ENCODE data around the gene IGFBP4.

IGFBP4 gene

DNA sequence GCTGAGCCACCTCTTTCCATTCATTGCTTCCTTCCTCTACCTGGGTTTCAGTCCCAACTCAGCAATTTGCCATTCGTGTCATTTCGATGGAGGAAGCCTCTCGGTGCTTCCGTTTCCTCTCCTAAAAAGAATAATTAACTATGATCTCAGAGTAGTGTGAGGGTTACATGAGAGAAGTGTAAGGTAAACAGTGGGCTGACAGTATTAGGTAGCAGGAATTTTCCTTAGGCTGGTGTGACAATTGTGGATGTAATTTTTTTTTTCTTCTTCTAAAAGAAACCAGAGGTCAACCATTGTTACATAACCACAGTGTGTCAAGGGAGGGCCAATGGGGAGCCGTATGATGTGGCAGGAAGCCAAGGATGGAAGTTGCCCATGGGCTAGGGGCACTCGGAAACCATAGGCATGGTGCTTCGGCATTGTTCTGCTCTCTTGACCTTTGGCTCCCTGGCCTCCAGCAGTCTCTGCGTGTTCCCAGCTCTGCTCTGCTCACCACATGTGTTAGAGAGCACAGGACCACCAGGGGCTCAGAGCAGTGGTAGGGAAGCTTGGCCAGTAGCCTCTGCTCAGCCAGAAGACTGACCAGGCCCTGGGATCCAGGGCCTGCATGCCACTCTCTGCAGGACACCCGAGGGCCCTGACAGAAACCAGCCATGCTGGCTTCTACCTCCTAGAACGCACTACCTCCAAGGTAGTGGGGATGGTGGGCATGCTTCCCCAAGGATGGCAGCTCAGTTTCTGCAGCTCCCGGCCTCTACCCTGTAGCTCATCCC is 23.5 kb upstream of the IGFBP4 start:
- ChIA-PET POLR2A (interaction anchor here (1.0 kb wide), 1 partner anchor 24 kb away, joined by 3 read pairs; no protein-coding TSS in a partner anchor), CTCF (interaction anchor here (0.6 kb wide), 1 partner anchor 935 kb away, joined by 5 read pairs; no protein-coding TSS in a partner anchor)
- TF ChIP-seq BHLHE40 (IDR thresholded peaks at IDR 0.05; ENCODE audit: borderline replicate concordance) (no peak), L3MBTL2 (conservative IDR thresholded peaks at IDR 0.05) (no peak), TARDBP (IDR thresholded peaks at IDR 0.05) (no peak), FOXK2 (IDR thresholded peaks at IDR 0.05) (no peak), FOXM1 (IDR thresholded peaks at IDR 0.05; ENCODE audit: borderline replicate concordance) (no peak), NFRKB (IDR thresholded peaks at IDR 0.05) (no peak), FOXA1 (IDR thresholded peaks at IDR 0.05) (no peak), LEF1 (IDR thresholded peaks at IDR 0.05; ENCODE audit: borderline replicate concordance) (no peak), ELF4 (IDR thresholded peaks at IDR 0.05) (no peak), ZNF384 (IDR thresholded peaks at IDR 0.05) (no peak), CTBP1 (IDR thresholded peaks at IDR 0.05; ENCODE audit: borderline replicate concordance) (no peak)
- no peak for DNase-seq (ENCODE audit: extremely low spot score)

DNA sequence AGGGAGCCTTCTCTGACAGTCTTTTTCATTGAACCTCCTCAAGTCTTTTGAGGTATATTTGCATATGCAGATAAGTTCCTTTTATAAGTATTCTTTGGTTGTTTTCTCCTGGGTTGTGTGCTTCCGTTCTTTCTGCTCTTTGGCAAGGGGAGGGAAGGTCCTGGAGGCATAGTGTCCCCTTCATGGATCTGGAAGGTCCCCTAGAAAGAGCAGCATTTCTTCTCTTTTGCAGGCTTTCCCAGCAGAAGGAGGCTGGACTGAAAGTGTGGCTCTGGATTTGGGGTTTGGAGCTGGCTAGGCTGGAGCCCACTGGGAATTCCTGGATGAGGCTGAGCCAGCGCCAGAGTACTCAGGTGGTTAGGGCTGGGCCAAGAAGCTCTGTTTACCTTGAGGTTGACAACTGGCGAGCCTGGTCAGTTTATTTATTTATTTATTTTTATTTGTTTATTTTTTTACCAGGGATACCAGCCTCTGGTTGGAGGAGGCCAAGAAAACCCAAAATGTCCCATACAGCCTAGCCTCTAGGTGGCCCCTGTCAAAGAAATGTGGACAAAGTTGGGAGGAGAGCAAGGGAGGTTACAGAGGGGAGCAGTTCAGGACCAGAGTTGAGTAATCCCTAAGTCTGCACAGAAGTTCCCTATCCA is 20.1 kb upstream of the IGFBP4 start:
- ChIA-PET POLR2A (no interaction called here), CTCF (interaction anchor here (0.9 to 1.2 kb wide), 3 partner anchors 8 to 109 kb away, joined by 3 to 4 read pairs (median 4); no protein-coding TSS in a partner anchor)
- TF ChIP-seq L3MBTL2 (conservative IDR thresholded peaks at IDR 0.05) (no peak), ZNF384 (IDR thresholded peaks at IDR 0.05) (no peak), BHLHE40 (IDR thresholded peaks at IDR 0.05; ENCODE audit: borderline replicate concordance) (no peak), LEF1 (IDR thresholded peaks at IDR 0.05; ENCODE audit: borderline replicate concordance) (no peak), ELF4 (IDR thresholded peaks at IDR 0.05) (no peak), SUZ12 (IDR thresholded peaks at IDR 0.05) (no peak), HDGF (IDR thresholded peaks at IDR 0.05; ENCODE audit: borderline replicate concordance) (no peak), TARDBP (IDR thresholded peaks at IDR 0.05) (no peak), CTBP1 (IDR thresholded peaks at IDR 0.05; ENCODE audit: borderline replicate concordance) (no peak), NFRKB (IDR thresholded peaks at IDR 0.05) (no peak), FOXK2 (IDR thresholded peaks at IDR 0.05) (no peak), FOXA1 (IDR thresholded peaks at IDR 0.05) (no peak), ARNT (IDR thresholded peaks at IDR 0.05) (no peak), SP1 (IDR thresholded peaks at IDR 0.05) (no peak), FOXM1 (IDR thresholded peaks at IDR 0.05; ENCODE audit: borderline replicate concordance) (no peak)
- TF ChIP-seq, protein P1, sequence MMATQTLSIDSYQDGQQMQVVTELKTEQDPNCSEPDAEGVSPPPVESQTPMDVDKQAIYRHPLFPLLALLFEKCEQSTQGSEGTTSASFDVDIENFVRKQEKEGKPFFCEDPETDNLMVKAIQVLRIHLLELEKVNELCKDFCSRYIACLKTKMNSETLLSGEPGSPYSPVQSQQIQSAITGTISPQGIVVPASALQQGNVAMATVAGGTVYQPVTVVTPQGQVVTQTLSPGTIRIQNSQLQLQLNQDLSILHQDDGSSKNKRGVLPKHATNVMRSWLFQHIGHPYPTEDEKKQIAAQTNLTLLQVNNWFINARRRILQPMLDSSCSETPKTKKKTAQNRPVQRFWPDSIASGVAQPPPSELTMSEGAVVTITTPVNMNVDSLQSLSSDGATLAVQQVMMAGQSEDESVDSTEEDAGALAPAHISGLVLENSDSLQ (IDR thresholded peaks at IDR 0.05) = no peak
- no peak for DNase-seq (ENCODE audit: extremely low spot score)

DNA sequence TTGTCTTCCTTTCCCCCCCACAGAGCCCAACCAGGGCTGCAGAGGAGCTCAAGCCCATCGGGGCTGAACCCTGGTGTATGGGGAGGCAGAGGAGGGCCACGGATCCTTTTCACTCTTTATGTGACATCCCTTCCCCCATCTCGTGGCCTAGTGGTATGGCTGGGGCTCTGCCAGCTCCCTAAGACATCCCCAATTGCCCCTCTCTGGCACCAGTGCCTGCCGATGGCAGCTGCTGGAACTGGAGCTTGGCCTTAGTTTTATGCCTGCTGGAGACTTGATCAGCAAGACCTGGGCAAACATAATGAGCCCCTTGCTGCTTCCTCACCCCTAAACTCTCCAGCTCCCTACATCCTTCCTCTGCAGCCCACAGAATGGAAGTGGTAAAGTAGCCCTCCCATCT is 17.5 kb upstream of the IGFBP4 start:
- CTCF ChIA-PET = interaction anchor here (0.5 to 1.2 kb wide), 3 partner anchors 8 to 24 kb away, joined by 3 to 5 read pairs (median 3); partner anchors contain the start of gene TOP2A
- no peak for DNase-seq (ENCODE audit: extremely low spot score)
- POLR2A ChIA-PET = interaction anchor here (2.9 kb wide), 1 partner anchor 8 kb away, joined by 21 read pairs; the partner anchor contains the start of gene TOP2A
- TF ChIP-seq, protein P1 (IDR thresholded peaks at IDR 0.05) = no peak
- TF ChIP-seq FOXA1 (IDR thresholded peaks at IDR 0.05) (no peak), ELF4 (IDR thresholded peaks at IDR 0.05) (no peak), ARNT (IDR thresholded peaks at IDR 0.05) (no peak), ZNF384 (IDR thresholded peaks at IDR 0.05) (no peak), TARDBP (IDR thresholded peaks at IDR 0.05) (no peak), FOXM1 (IDR thresholded peaks at IDR 0.05; ENCODE audit: borderline replicate concordance) (no peak), L3MBTL2 (conservative IDR thresholded peaks at IDR 0.05) (no peak), CTBP1 (IDR thresholded peaks at IDR 0.05; ENCODE audit: borderline replicate concordance) (no peak), NFRKB (IDR thresholded peaks at IDR 0.05) (no peak), SP1 (IDR thresholded peaks at IDR 0.05) (no peak)

DNA sequence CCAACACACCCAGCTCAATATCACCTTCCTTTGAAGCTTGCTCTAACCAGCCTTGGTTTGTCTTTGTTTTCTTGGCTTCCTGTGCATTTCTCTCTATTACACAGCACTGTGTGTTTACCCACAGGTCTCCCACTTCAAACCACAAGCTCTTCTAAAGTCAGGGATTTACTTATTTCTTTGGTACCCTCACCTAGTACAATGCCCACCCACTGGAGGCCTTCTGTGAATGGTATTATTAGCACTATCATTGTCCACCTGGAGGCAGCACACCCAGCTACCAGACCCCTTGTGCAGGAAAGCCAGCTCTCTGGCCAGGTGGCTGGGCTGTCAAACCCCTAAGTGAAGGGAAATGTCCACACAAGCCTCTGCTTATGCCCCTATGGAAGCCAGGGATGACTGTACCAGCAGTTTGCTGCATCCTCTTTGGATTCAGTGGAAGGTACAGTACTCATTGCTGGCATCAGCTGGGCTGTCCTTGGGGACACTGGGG is 16.2 kb upstream of the IGFBP4 start:
- POLR2A ChIA-PET = interaction anchor here (2.9 kb wide), 1 partner anchor 10 kb away, joined by 21 read pairs; the partner anchor contains the start of gene TOP2A
- DNase-seq (ENCODE audit: extremely low spot score) = no peak
- CTCF ChIA-PET = interaction anchor here (0.6 to 1.2 kb wide), 3 partner anchors 10 to 133 kb away, joined by 3 to 4 read pairs (median 3); partner anchors contain the start of gene TOP2A
- TF ChIP-seq FOXK2 (IDR thresholded peaks at IDR 0.05) = no peak
- TF ChIP-seq NFRKB (IDR thresholded peaks at IDR 0.05) = no peak
- no peak for TF ChIP-seq BHLHE40 (IDR thresholded peaks at IDR 0.05; ENCODE audit: borderline replicate concordance)
- no peak for TF ChIP-seq LEF1 (IDR thresholded peaks at IDR 0.05; ENCODE audit: borderline replicate concordance)

DNA sequence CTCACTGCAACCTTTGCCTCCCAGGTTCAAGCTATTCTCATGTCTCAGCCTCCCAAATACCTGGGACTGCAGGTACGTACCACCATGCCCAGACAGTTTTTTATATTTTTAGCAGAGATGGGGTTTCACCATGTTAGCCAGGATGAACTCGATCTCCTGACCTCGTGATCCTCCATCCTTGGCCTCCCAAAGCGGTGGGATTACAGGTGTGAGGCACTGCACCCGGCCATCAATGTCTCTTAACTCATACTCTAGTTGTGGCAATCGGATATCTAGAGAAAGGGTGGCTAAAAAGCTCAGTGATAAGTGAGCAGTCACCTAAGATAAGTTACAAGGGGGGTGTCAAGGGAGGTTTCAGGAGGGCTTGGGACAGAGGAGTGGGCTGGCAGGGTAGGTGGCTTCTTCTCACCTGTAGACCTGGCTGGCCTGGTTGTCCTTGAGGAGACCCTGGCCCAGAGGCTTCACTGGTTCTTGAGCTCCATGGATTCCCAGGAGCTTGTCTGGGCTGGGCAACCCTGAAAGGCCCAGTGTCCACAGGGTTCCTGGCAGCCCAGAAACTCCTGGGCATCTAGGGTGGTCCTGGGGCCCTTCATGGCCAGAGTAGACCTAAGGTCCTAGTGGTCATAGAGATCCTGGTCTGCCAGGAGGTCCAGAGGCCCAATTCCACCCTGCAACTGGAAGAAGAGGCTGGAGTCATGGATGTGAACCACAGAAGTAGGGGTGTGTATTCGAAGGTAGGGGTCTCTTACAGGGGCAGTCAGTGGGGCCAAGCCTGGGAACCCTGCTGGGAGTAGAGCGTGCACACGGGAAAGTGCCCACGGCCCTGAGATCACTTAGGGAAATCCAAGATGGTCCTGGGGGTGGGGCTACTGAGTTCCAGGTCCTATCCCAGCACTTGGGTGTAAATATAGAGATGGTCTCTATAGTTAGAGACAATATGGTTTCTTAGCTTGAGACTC is 12.7 kb upstream of the IGFBP4 start:
- ChIA-PET POLR2A (interaction anchor here (1.0 to 1.5 kb wide), 3 partner anchors 13 to 118 kb away, joined by 3 read pairs; partner anchors contain the start of gene TOP2A), CTCF (interaction anchor here (0.7 to 1.4 kb wide), 2 partner anchors 13 to 46 kb away, joined by 4 to 6 read pairs; partner anchors contain the start of gene TOP2A)
- no peak for DNase-seq (ENCODE audit: extremely low spot score)
- TF ChIP-seq SP1 (IDR thresholded peaks at IDR 0.05) = no peak

Data from HEK293T (cell line).